Astrocyte of the spinal cord (primary cell): ENCODE measurements around the gene CAMK2D.

ENCODE experiments used
- DNase-seq: peaks from one replicate; pipeline ENCODE4 v3.0.0; 2011; ENCODE audit warnings: low read depth, low spot score
- H3K4me3 ChIP-seq: 2 replicates; pipeline ENCODE4 v1.5.1; 2011; ENCODE audit warnings: low read depth, mild to moderate bottlenecking, low read length, moderate library complexity
- in situ Hi-C: cut with HindIII; loops from 2 replicates; pipeline ENCODE4 v1.10.0; 2017; ENCODE audit warnings: low sequenced_read_pairs
- TF ChIP-seq, protein P1 (sequence below): IDR thresholded peaks from 2 replicates; pipeline ENCODE4 v1.5.1; 2012; ENCODE audit warnings: low read depth, mild to moderate bottlenecking, low read length, inconsistent platforms

Gene CAMK2D

DNA sequence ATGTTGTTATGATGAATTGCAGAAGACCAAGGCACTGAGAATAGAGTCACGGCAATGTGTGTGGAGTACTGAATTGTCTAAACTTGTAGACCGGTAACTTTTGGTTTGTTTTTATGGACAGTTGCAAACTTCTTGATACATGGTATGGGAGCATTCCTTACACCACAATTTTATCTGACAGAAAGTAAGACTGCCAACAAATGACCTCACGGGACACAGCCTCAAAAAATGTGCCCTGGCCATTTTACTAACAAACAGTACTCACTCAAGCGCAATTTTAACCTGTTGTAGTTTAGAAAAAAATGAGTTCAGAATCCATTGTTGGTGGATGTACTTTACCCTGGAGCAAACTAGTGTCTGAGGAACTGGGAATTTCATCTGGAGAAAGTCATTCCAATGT lies 321.2 kb downstream of the CAMK2D start:
- TF ChIP-seq, protein P1, sequence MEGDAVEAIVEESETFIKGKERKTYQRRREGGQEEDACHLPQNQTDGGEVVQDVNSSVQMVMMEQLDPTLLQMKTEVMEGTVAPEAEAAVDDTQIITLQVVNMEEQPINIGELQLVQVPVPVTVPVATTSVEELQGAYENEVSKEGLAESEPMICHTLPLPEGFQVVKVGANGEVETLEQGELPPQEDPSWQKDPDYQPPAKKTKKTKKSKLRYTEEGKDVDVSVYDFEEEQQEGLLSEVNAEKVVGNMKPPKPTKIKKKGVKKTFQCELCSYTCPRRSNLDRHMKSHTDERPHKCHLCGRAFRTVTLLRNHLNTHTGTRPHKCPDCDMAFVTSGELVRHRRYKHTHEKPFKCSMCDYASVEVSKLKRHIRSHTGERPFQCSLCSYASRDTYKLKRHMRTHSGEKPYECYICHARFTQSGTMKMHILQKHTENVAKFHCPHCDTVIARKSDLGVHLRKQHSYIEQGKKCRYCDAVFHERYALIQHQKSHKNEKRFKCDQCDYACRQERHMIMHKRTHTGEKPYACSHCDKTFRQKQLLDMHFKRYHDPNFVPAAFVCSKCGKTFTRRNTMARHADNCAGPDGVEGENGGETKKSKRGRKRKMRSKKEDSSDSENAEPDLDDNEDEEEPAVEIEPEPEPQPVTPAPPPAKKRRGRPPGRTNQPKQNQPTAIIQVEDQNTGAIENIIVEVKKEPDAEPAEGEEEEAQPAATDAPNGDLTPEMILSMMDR: no peak
- no peak for DNase-seq
- H3K4me3 ChIP-seq: no peak overlapping the region
- in situ Hi-C loops: no loop called here

DNA sequence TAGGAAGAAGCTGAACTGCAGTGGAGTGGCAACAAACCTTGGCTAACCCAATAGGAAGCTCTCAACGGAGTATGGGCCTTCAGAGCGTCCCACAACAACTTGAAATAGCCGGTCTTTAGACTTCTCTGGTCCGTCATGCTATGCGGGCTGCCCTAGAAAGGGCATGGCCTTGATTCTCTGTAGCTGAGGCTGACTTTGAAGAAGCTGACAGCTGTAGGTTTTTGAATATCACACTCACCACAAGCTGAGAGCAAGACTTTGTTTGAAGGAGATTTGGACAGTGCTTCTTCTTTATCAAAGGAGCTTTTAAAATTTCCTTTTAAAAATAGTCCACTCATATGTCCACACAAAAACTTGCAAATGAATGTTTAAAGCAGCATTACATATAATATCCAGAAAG lies 322.9 kb downstream of the CAMK2D start:
- no peak for DNase-seq
- TF ChIP-seq, protein P1: no peak
- in situ Hi-C loops: no loop called here
- no peak overlapping the region for H3K4me3 ChIP-seq

DNA sequence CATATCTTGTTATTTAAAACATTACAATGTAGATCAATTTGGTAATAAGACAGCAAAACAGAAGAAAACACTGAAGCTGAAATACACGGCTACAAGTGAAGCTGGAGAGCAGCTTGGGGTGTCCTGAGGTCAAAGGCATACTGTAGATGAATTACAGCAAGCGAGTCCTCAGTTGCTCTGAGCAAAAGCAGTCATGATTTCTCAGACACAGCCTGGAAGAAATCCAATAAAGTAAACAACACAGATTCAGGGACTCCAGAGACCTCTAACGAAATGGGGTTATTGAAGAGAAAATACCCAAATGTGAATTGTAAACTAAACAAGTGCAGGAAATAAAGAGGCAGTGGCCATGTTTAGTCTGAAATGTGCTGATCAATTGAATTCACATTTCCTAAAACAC lies 324.4 kb downstream of the CAMK2D start:
- in situ Hi-C loops: no loop called here
- no peak for DNase-seq
- TF ChIP-seq, protein P1: no peak
- no peak overlapping the region for H3K4me3 ChIP-seq

DNA sequence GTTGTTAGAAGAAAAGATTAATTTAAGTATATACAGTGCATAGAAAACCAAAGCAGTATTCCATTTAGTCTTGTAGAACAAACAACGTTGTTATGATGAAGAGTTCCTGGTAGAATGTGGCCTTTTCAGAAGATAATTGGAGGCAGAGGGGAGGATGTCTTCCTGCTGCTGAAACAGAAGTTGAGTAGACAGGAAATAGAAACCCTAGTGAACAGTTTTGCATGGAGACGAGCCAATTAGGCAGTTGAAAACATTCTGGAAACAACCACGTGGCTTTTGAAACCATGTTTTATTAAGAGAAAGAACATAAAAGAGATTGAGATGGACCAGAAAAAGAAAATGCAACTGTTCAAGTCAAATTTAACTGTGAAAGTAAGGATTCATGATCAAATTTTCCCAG lies 325.2 kb downstream of the CAMK2D start:
- no peak overlapping the region for H3K4me3 ChIP-seq
- in situ Hi-C loops: no loop called here
- peak; percentile 87 for DNase-seq

DNA sequence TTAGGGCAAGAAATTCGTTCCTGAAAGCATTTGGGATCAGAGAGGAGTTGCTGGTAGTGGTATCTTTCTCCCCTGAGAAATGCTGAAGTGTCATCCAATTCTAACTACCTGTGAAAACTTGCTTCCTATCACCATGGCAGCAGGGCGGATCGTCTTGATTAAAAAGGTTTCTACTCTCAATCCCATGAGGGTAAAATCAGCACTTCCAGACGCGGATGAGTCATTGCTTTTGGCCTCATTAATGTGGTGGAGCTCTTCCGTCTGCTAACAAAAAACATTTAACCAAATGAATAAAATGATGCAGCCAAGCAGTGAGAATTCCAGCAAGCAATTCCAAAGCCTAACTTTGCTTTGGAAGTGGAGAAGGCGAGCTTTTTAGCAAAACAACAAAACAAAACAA lies 325.6 kb downstream of the CAMK2D start:
- no peak overlapping the region for H3K4me3 ChIP-seq
- TF ChIP-seq, protein P1: no peak
- DNase-seq: peak; percentile 92
- in situ Hi-C loops: no loop called here

More for the DNA sequence above, 325.2 kb downstream of the CAMK2D start:
- TF ChIP-seq, protein P1: no peak

DNA sequence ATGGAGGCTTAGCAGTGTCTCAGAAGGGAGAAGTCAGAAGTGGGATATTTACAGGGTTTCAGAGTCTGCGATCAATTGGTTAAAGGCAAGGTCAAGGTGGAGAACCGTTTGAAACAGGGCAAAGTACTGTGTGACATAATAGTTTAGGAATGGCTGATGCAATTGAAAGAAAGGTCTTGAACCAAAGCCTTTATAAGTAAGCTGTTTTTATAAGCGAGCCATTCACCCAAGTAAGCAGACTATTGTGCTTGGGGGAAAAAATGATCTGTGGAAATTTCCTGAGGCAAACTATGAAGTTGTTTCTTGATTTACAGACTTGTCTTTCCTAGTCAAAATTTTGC lies 327.3 kb downstream of the CAMK2D start:
- H3K4me3 ChIP-seq: no peak overlapping the region
- TF ChIP-seq, protein P1: no peak
- in situ Hi-C loops: no loop called here
- peak; percentile 76 for DNase-seq
